SK-N-SH (cell line): ENCODE results near the gene IL16. TPM values are rescaled to one million over a fixed set of nuclear protein-coding genes. Genes with fewer than 3 reads are reported as not detected.

Experiments
- CTCF ChIA-PET: fragments of 300-600, 350-600 bp; formaldehyde crosslinking; extraction: SDS; loops from one replicate; lab custom pipeline; 2021; lab: Yijun Ruan, JAX
- POLR2A ChIA-PET: fragments of 350-600 bp; sonication (Branson Sonifier 250); formaldehyde crosslinking; extraction: SDS; loops from one replicate; lab custom pipeline; 2020; ENCODE audit warnings: antibody characterized with exemption, inconsistent platforms; lab: Yijun Ruan, JAX
- DNase-seq: peaks from one replicate; pipeline ENCODE4 v3.0.0; 2012
- H2AFZ ChIP-seq: fragments of 200-600 bp; sonication (generic); 2 replicates; pipeline ENCODE4 v1.8.1; 2016; ENCODE audit warnings: antibody characterized with exemption, mild to moderate bottlenecking, low read depth
- H3F3A ChIP-seq: fragments of 200-600 bp; sonication (generic); replicated peaks from 2 replicates; pipeline ENCODE3; 2016; ENCODE audit warnings: antibody characterized with exemption, mild to moderate bottlenecking; ENCODE audit not compliant: insufficient read depth
- H3K27ac ChIP-seq, 2 experiments: fragments of 200-500 bp in 1 of 2; fragments of 200-600 bp in 1 of 2; sonication (Bioruptor generic) in 1 of 2; sonication (generic), shearing (Covaris generic) in 1 of 2; 2 replicates each; pipeline versions ENCODE4 v1.5.1 to v1.6.1; 2014 to 2016; ENCODE audit warnings: low read depth in 2 of 2, inconsistent platforms in 1 of 2, low read length in 1 of 2, mild to moderate bottlenecking in 1 of 2, mixed read lengths in 1 of 2
- H3K27me3 ChIP-seq: fragments of 200-600 bp; sonication (generic), shearing (Covaris generic); 2 replicates; pipeline ENCODE4 v1.6.1; 2016; ENCODE audit warnings: mixed run types; ENCODE audit not compliant: insufficient read depth
- H3K36me3 ChIP-seq, 2 experiments: fragments of 200-500 bp in 1 of 2; fragments of 200-600 bp in 1 of 2; sonication (Bioruptor generic) in 1 of 2; sonication (generic) in 1 of 2; replicated peaks in 1 of 2; 2 replicates each; pipeline versions ENCODE3 to v1.5.1; 2014 to 2016; ENCODE audit warnings: low read length in 1 of 2, mild to moderate bottlenecking in 1 of 2; ENCODE audit not compliant: insufficient read depth in 2 of 2, control insufficient read depth in 1 of 2
- H3K4me1 ChIP-seq, 2 experiments: fragments of 200-500 bp in 1 of 2; fragments of 200-600 bp in 1 of 2; sonication (Bioruptor generic) in 1 of 2; sonication (generic), shearing (Covaris generic) in 1 of 2; 2 replicates each; pipeline versions ENCODE4 v1.5.1 to v1.6.1; 2014 to 2016; ENCODE audit warnings: low read depth in 1 of 2, low read length in 1 of 2, mixed run types in 1 of 2; ENCODE audit not compliant: insufficient read depth in 2 of 2, control insufficient read depth in 1 of 2
- H3K4me2 ChIP-seq: fragments of 200-600 bp; sonication (generic), shearing (Covaris generic); 2 replicates; pipeline ENCODE4 v1.6.1; 2017; ENCODE audit warnings: mixed run types
- H3K4me3 ChIP-seq, 2 experiments: fragments of 200-500 bp in 1 of 2; fragments of 200-600 bp in 1 of 2; sonication (Bioruptor generic) in 1 of 2; sonication (generic), shearing (Covaris generic) in 1 of 2; 2 replicates each; pipeline versions ENCODE4 v1.5.1 to v1.8.1; 2014 to 2016; ENCODE audit warnings: low read depth in 2 of 2, inconsistent platforms in 1 of 2, low read length in 1 of 2, mild to moderate bottlenecking in 1 of 2, mixed read lengths in 1 of 2, moderate library complexity in 1 of 2
- H3K79me2 ChIP-seq: fragments of 200-600 bp; sonication (generic); 2 replicates; pipeline ENCODE4 v1.8.1; 2017; ENCODE audit warnings: mild to moderate bottlenecking; ENCODE audit not compliant: insufficient read depth
- H3K9ac ChIP-seq: fragments of 200-600 bp; sonication (generic); 2 replicates; pipeline ENCODE4 v1.6.1; 2017; ENCODE audit warnings: mixed run types
- H3K9me2 ChIP-seq: fragments of 200-600 bp; sonication (generic); 2 replicates; pipeline ENCODE4 v1.6.1; 2017; ENCODE audit warnings: mixed run types
- H3K9me3 ChIP-seq: fragments of 200-600 bp; sonication (generic); 2 replicates; pipeline ENCODE4 v1.6.1; 2017; ENCODE audit warnings: mixed run types, mild to moderate bottlenecking, moderate library complexity
- H4K20me1 ChIP-seq: fragments of 200-600 bp; sonication (generic); 2 replicates; pipeline ENCODE4 v1.6.1; 2017; ENCODE audit warnings: mild to moderate bottlenecking, mixed run types; ENCODE audit not compliant: insufficient read depth
- CHD2 ChIP-seq: fragments of 150-350 bp; IDR thresholded peaks from 2 replicates; pipeline ENCODE4 v1.6.1; 2018; ENCODE audit warnings: low read length; ENCODE audit not compliant: partially characterized antibody
- CTCF ChIP-seq: fragments of 200-600 bp; sonication (generic); IDR thresholded peaks from 2 replicates; pipeline ENCODE4 v1.6.1; 2017; ENCODE audit warnings: antibody characterized with exemption, mild to moderate bottlenecking, moderate library complexity
- ELF1 ChIP-seq: IDR thresholded peaks from 2 replicates; pipeline ENCODE4 v1.4.0; 2012
- EP300 ChIP-seq, 2 experiments: IDR thresholded peaks; 2 replicates each; pipeline versions ENCODE4 v1.4.0 to v1.6.1; 2012; ENCODE audit warnings: borderline replicate concordance in 1 of 2, low read depth in 1 of 2, low read length in 1 of 2
- EZH2phosphoT487 ChIP-seq: fragments of 200-600 bp; sonication (generic); IDR thresholded peaks from 2 replicates; pipeline ENCODE4 v1.6.1; 2017; ENCODE audit warnings: low read depth, mixed run types, mild to moderate bottlenecking, antibody characterized with exemption, moderate library complexity, borderline replicate concordance
- GABPA ChIP-seq: IDR thresholded peaks from 2 replicates; pipeline ENCODE4 v1.4.0; 2012; ENCODE audit warnings: low read depth, mild to moderate bottlenecking
- JUND ChIP-seq: IDR thresholded peaks from 2 replicates; pipeline ENCODE4 v1.4.0; 2012
- MXI1 ChIP-seq: IDR thresholded peaks from 2 replicates; pipeline ENCODE4 v1.6.1; 2012; ENCODE audit warnings: mild to moderate bottlenecking, low read depth, low read length, improper control_type of control experiment
- NFIC ChIP-seq: IDR thresholded peaks from 2 replicates; pipeline ENCODE4 v1.4.0; 2012; ENCODE audit warnings: borderline replicate concordance
- POLR2AphosphoS5 ChIP-seq: IDR thresholded peaks from 2 replicates; pipeline ENCODE4 v1.6.1; 2012; ENCODE audit warnings: low read depth, low read length
- RAD21 ChIP-seq: IDR thresholded peaks from 2 replicates; pipeline ENCODE4 v1.6.1; 2012; ENCODE audit warnings: mild to moderate bottlenecking, low read length
- RCOR1 ChIP-seq: fragments of 150-350 bp; IDR thresholded peaks from 2 replicates; pipeline ENCODE4 v1.6.1; 2017; ENCODE audit warnings: antibody characterized with exemption, low read length
- RFX5 ChIP-seq: IDR thresholded peaks from 2 replicates; pipeline ENCODE4 v1.6.1; 2012; ENCODE audit warnings: mild to moderate bottlenecking, improper control_type of control experiment, low read length
- RXRA ChIP-seq: IDR thresholded peaks from 2 replicates; pipeline ENCODE4 v1.4.0; 2012; ENCODE audit warnings: low read depth, mild to moderate bottlenecking, borderline replicate concordance
- SIN3A ChIP-seq: IDR thresholded peaks from 2 replicates; pipeline ENCODE4 v1.6.1; 2012; ENCODE audit warnings: low read depth, mild to moderate bottlenecking, low read length, moderate library complexity, borderline replicate concordance
- TAF1 ChIP-seq: IDR thresholded peaks from 2 replicates; pipeline ENCODE4 v1.6.1; 2012; ENCODE audit warnings: low read depth, mild to moderate bottlenecking, low read length, moderate library complexity, borderline replicate concordance
- TCF12 ChIP-seq: IDR thresholded peaks from 2 replicates; pipeline ENCODE4 v1.4.0; 2012
- TEAD4 ChIP-seq: IDR thresholded peaks from 2 replicates; pipeline ENCODE4 v1.4.0; 2012; ENCODE audit warnings: mild to moderate bottlenecking, borderline replicate concordance; ENCODE audit not compliant: insufficient read depth
- USF1 ChIP-seq: IDR thresholded peaks from 2 replicates; pipeline ENCODE4 v1.4.0; 2012; ENCODE audit warnings: low read depth, borderline replicate concordance
- YY1 ChIP-seq: IDR thresholded peaks from 2 replicates; pipeline ENCODE4 v1.4.0; 2012; ENCODE audit warnings: low read depth, mild to moderate bottlenecking
- ZBTB33 ChIP-seq: IDR thresholded peaks from 2 replicates; pipeline ENCODE4 v1.4.0; 2012; ENCODE audit warnings: low read depth, borderline replicate concordance
- WGBS: methylation state at CpG from one replicate; pipeline ENCODE4 v1.1.6; 2017; ENCODE audit warnings: low lambda C conversion rate; 5-methylcytosine and 5-hydroxymethylcytosine counted together
- polyA plus RNA-seq, 3 experiments: library from polyadenylated mRNA; depleted of rRNA; stranded (reverse); fragments of >200 nt; gene quantifications; 2 replicates each; pipeline ENCODE4 v1.2.3, GENCODE V29; 2012
- TF ChIP-seq, protein P1 (sequence below): fragments of 150-350 bp; IDR thresholded peaks from 2 replicates; pipeline ENCODE4 v1.6.1; 2017; ENCODE audit warnings: antibody characterized with exemption, low read length, low read depth, borderline replicate concordance

IL16 gene
- polyA plus RNA-seq, 1 of the 3 experiments (the other 2 are of a cell fraction): not detected

DNA sequence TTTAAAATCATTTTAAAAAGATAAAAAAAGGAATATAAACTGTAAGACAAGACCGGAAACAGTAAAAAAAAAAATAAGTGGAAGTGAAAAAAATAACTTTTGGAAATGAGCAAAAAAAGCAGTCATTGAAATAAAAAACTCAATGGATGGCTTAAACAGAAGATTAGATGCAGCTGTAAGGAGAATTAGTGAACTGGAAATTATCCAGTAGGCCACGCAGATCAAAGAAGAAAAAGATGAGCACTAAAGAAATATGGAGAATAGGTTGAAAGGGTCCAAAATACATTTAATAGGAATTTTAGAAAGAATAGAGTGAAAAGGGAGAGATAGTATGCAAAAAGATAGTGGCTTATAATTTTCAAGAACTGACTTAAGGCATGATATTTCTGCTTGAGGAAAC is 80.3 kb downstream of the IL16 start:
- 47% methylated on average over 2 of the region's 2 CpGs for WGBS
- H3K27ac ChIP-seq: no peak overlapping the region
- no peaks in the 10 kb centered on the region for H3F3A ChIP-seq
- no peaks in the 10 kb centered on the region for H3K36me3 ChIP-seq
- H3K9me2 ChIP-seq: no peaks in the 10 kb centered on the region
- POLR2A ChIA-PET: no interaction called here
- H3K27me3 ChIP-seq: peaks cover 30% of the 10 kb centered on the region
- no peaks in the 10 kb centered on the region for H3K4me1 ChIP-seq
- H3K4me3 ChIP-seq: no peak overlapping the region
- CTCF ChIA-PET: interaction anchor here (0.7 to 7.2 kb wide), 5 partner anchors 11 to 132 kb away, joined by 3 to 173 read pairs (median 6); no protein-coding TSS in a partner anchor
- H3K4me2 ChIP-seq: no peak overlapping the region
- no peaks in the 10 kb centered on the region for H4K20me1 ChIP-seq
- TF ChIP-seq RCOR1 (no peak), EZH2phosphoT487 (no peak), JUND (no peak), NFIC (no peak), GABPA (no peak), TEAD4 (no peak), ELF1 (no peak), RAD21 (no peak)
- TF ChIP-seq, protein P1, sequence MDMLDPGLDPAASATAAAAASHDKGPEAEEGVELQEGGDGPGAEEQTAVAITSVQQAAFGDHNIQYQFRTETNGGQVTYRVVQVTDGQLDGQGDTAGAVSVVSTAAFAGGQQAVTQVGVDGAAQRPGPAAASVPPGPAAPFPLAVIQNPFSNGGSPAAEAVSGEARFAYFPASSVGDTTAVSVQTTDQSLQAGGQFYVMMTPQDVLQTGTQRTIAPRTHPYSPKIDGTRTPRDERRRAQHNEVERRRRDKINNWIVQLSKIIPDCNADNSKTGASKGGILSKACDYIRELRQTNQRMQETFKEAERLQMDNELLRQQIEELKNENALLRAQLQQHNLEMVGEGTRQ: no peak
- no peak for DNase-seq
- H3K9ac ChIP-seq: no peak overlapping the region
- H3K79me2 ChIP-seq: no peaks in the 10 kb centered on the region
- H2AFZ ChIP-seq: no peak overlapping the region
- H3K9me3 ChIP-seq: 0 out of 2 replicates have a peak, but pooled peaks cover 11% of the 10 kb centered on the region

DNA sequence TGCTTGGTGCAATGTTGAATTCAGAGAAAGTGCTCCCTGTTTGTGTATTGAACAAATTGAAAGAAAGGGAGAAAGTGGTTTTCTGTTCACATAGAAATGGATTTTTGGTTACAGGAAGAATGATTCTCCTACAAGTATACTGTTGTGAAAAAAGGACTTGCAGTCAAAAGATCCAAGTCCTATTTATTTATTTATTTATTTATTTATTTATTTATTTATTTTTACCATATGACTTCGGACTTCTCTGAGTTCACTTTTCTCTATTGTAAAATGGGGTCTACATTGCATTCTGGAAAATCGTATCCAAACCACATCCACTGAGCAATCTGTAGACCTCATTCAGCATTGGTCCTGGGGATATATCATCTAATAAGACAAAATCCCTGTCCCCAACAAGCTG is 81.2 kb downstream of the IL16 start:
- Histone ChIP-seq H3K27me3 (peaks cover 33% of the 10 kb centered on the region), H3K79me2 (no peaks in the 10 kb centered on the region), H3K4me2 (no peak overlapping the region), H3K4me1 (no peaks in the 10 kb centered on the region), H2AFZ (no peak overlapping the region), H3K9ac (no peak overlapping the region), H3K9me3 (0 out of 2 replicates have a peak, but pooled peaks cover 11% of the 10 kb centered on the region), H3F3A (no peaks in the 10 kb centered on the region), H4K20me1 (no peaks in the 10 kb centered on the region), H3K27ac (no peak overlapping the region), H3K36me3 (no peaks in the 10 kb centered on the region), H3K9me2 (no peaks in the 10 kb centered on the region), H3K4me3 (no peak overlapping the region)
- no peak for DNase-seq
- 42% methylated on average over 2 of the region's 2 CpGs for WGBS
- POLR2A ChIA-PET: no interaction called here
- CTCF ChIA-PET: interaction anchor here (0.9 to 7.2 kb wide), 4 partner anchors 10 to 171 kb away, joined by 3 to 57 read pairs (median 6); no protein-coding TSS in a partner anchor
- TF ChIP-seq MXI1 (no peak), CHD2 (no peak), RAD21 (no peak), RFX5 (no peak), USF1 (no peak), RCOR1 (no peak), ZBTB33 (no peak), NFIC (no peak), TCF12 (no peak), CTCF (no peak), RXRA (no peak), YY1 (no peak), POLR2AphosphoS5 (no peak), EP300 (IDR thresholded peaks at IDR 0.05; ENCODE audit: borderline replicate concordance in 1 of 2, low read depth in 1 of 2, low read length in 1 of 2) (no peak), TAF1 (no peak), SIN3A (no peak)
- TF ChIP-seq, protein P1: no peak
